NCI-H774 (cell line): Measurements from ENCODE around the gene CFAP47.
A peak's percentile ranks its signal among the peaks of the same experiment; 100 is the strongest.
"Not testable (repeated sequence)": the region's sequence is repeated elsewhere in the genome, so short reads cannot be mapped to it uniquely, and the experiment has no call there.

Experiments used
- DNase-seq: peaks from one replicate; lab custom pipeline; 2025; lab: John Stamatoyannopoulos, UW

Gene CFAP47

GRCh38 chrX:35919536-35920309 is at the start of gene CFAP47:
TSS of gene CFAP47 (plus strand) at chrX:35919734. CDS start at chrX:35919800, 66 bp downstream.
- peak; percentile 73 for DNase-seq

GRCh38 chrX:35880601-35881000 is 38.9 kb upstream of the CFAP47 start:
- DNase-seq = no peak

- no peak for DNase-seq
Measured at GRCh38 chrX:35886135-35886534, 33.4 kb upstream of the CFAP47 start.

GRCh38 chrX:35890699-35891098 is 28.8 kb upstream of the CFAP47 start:
- DNase-seq = peak; percentile 1

- not testable (repeated sequence) for DNase-seq
Measured at GRCh38 chrX:35986816-35987215, 67.3 kb downstream of the CFAP47 start.

GRCh38 chrX:36007207-36007606 is 87.7 kb downstream of the CFAP47 start:
- DNase-seq = no peak

- no peak for DNase-seq
Measured at GRCh38 chrX:36019125-36019524, 99.6 kb downstream of the CFAP47 start.

GRCh38 chrX:36035550-36035949 is 116.0 kb downstream of the CFAP47 start:
- no peak for DNase-seq

GRCh38 chrX:36062778-36063177 is 143.2 kb downstream of the CFAP47 start:
- DNase-seq = no peak

- no peak for DNase-seq
Measured at GRCh38 chrX:36071061-36071460, 151.5 kb downstream of the CFAP47 start.

- DNase-seq = not testable (repeated sequence)
Measured at GRCh38 chrX:36075009-36075408, 155.5 kb downstream of the CFAP47 start.

- no peak for DNase-seq
Measured at GRCh38 chrX:36083256-36083655, 163.7 kb downstream of the CFAP47 start.

GRCh38 chrX:36087366-36087765 is 167.8 kb downstream of the CFAP47 start:
- DNase-seq = no peak

GRCh38 chrX:36088939-36089338 is 169.4 kb downstream of the CFAP47 start:
- not testable (repeated sequence) for DNase-seq

- DNase-seq = no peak
Measured at GRCh38 chrX:36102425-36102824, 182.9 kb downstream of the CFAP47 start.

- no peak for DNase-seq
Measured at GRCh38 chrX:36116222-36116621, 196.7 kb downstream of the CFAP47 start.

GRCh38 chrX:36159254-36159653 is 239.7 kb downstream of the CFAP47 start:
- no peak for DNase-seq

GRCh38 chrX:36160081-36160480 is 240.5 kb downstream of the CFAP47 start:
- DNase-seq = no peak

- no peak for DNase-seq
Measured at GRCh38 chrX:36198575-36198974, 279.0 kb downstream of the CFAP47 start.

GRCh38 chrX:36199928-36200327 is 280.4 kb downstream of the CFAP47 start:
- no peak for DNase-seq

- DNase-seq = peak; percentile 30
Measured at GRCh38 chrX:36214924-36215323, 295.4 kb downstream of the CFAP47 start.

- DNase-seq = no peak
Measured at GRCh38 chrX:36218801-36219200, 299.3 kb downstream of the CFAP47 start.

GRCh38 chrX:36234840-36235528 is 315.4 kb downstream of the CFAP47 start:
- not testable (repeated sequence) for DNase-seq
